AG04450 (cell line): ENCODE measurements around the gene CEP164. TPM values are rescaled to one million over a fixed set of nuclear protein-coding genes. Genes with fewer than 3 reads are reported as not detected.

Experiments used
- CTCF ChIA-PET: fragments of 300-600, 350-600 bp; formaldehyde crosslinking; extraction: SDS; loops from one replicate; lab custom pipeline; 2022; ENCODE audit warnings: antibody characterized with exemption, inconsistent platforms; lab: Charles Lee
- POLR2A ChIA-PET: fragments of 350-600 bp; formaldehyde crosslinking; extraction: SDS; loops from one replicate; lab custom pipeline; 2021; ENCODE audit warnings: antibody characterized with exemption, inconsistent platforms; lab: Yijun Ruan, JAX
- DNase-seq: peaks from one replicate; pipeline ENCODE4 v3.0.0-alpha.2; 2011; ENCODE audit warnings: low read depth, low spot score
- H3K27ac ChIP-seq: one replicate; pipeline ENCODE4 v1.5.1; 2012; ENCODE audit warnings: low read depth, low read length, control low read depth
- H3K27me3 ChIP-seq: one replicate; pipeline ENCODE4 v1.6.0; 2012; ENCODE audit warnings: low read length; ENCODE audit not compliant: control insufficient read depth, insufficient read depth
- H3K4me3 ChIP-seq: 2 replicates; pipeline ENCODE4 v1.5.1; 2011; ENCODE audit warnings: mild to moderate bottlenecking, low read depth, low read length, control low read depth
- H3K9me3 ChIP-seq: 2 replicates; pipeline ENCODE4 v1.5.1; 2012; ENCODE audit warnings: low read length; ENCODE audit not compliant: control insufficient read depth, insufficient read depth
- CTCF ChIP-seq: IDR thresholded peaks from 2 replicates; pipeline ENCODE4 v1.5.1; 2011; ENCODE audit warnings: low read depth, low read length, control low read depth, inconsistent platforms
- polyA plus RNA-seq: library from polyadenylated mRNA; depleted of rRNA; stranded (reverse); fragments of >200 nt; gene quantifications from 2 replicates; pipeline ENCODE4 v1.2.3, GENCODE V29; 2011

CEP164 gene
- polyA plus RNA-seq, 1 experiment: 22.5 TPM

- TF ChIP-seq CTCF: peak; percentile 99
- Histone ChIP-seq H3K4me3 (no peak overlapping the region), H3K27me3 (peaks cover 18% of the 10 kb centered on the region), H3K27ac (no peak overlapping the region), H3K9me3 (no peaks in the 10 kb centered on the region)
- no peak for DNase-seq
- CTCF ChIA-PET: interaction anchor here (0.5 to 5.4 kb wide), 59 partner anchors 9 to 763 kb away, joined by 3 to 97 read pairs (median 4); no protein-coding TSS in a partner anchor
- POLR2A ChIA-PET: interaction anchor here (0.6 to 1.1 kb wide), 2 partner anchors 251 to 392 kb away, joined by 3 to 6 read pairs; no protein-coding TSS in a partner anchor
Measured at GRCh38 chr11:117426297-117426685, 98.6 kb downstream of the CEP164 start.

GRCh38 chr11:117426941-117427340 lies 99.3 kb downstream of the CEP164 start:
- POLR2A ChIA-PET: no interaction called here

GRCh38 chr11:117427356-117427874 lies 99.8 kb downstream of the CEP164 start:
- TF ChIP-seq CTCF: no peak
- H3K9me3 ChIP-seq: no peaks in the 10 kb centered on the region
- H3K27me3 ChIP-seq: peaks cover 16% of the 10 kb centered on the region
- ChIA-PET POLR2A (no interaction called here), CTCF (interaction anchor here (0.8 to 5.4 kb wide), 8 partner anchors 13 to 523 kb away, joined by 3 to 97 read pairs (median 18); no protein-coding TSS in a partner anchor)
- no peak overlapping the region for H3K4me3 ChIP-seq
- DNase-seq: no peak
- no peak overlapping the region for H3K27ac ChIP-seq

More at GRCh38 chr11:117426941-117427340, 99.3 kb downstream of the CEP164 start:
- no peaks in the 10 kb centered on the region for H3K9me3 ChIP-seq
- H3K27me3 ChIP-seq: peaks cover 16% of the 10 kb centered on the region
- H3K4me3 ChIP-seq: no peak overlapping the region
- CTCF ChIA-PET: interaction anchor here (0.6 to 5.4 kb wide), 30 partner anchors 12 to 703 kb away, joined by 3 to 97 read pairs (median 4); no protein-coding TSS in a partner anchor
- no peak for TF ChIP-seq CTCF
- H3K27ac ChIP-seq: no peak overlapping the region
- no peak for DNase-seq

GRCh38 chr11:117428186-117428855 lies 100.7 kb downstream of the CEP164 start:
- peaks cover 14% of the 10 kb centered on the region for H3K27me3 ChIP-seq
- no peak overlapping the region for H3K27ac ChIP-seq
- TF ChIP-seq CTCF: no peak
- H3K9me3 ChIP-seq: no peaks in the 10 kb centered on the region
- CTCF ChIA-PET: interaction anchor here (1.0 to 4.2 kb wide), 2 partner anchors 192 to 518 kb away, joined by 3 to 86 read pairs; no protein-coding TSS in a partner anchor
- no peak overlapping the region for H3K4me3 ChIP-seq
- POLR2A ChIA-PET: no interaction called here
- no peak for DNase-seq

- Histone ChIP-seq H3K27ac (no peak overlapping the region), H3K4me3 (no peak overlapping the region), H3K27me3 (peaks cover 14% of the 10 kb centered on the region), H3K9me3 (no peaks in the 10 kb centered on the region)
- ChIA-PET CTCF (interaction anchor here (1.0 kb wide), 1 partner anchor 518 kb away, joined by 3 read pairs; no protein-coding TSS in a partner anchor), POLR2A (no interaction called here)
- no peak for DNase-seq
- TF ChIP-seq CTCF: no peak
Measured at GRCh38 chr11:117428856-117429229, 101.2 kb downstream of the CEP164 start.
